Parathyroid adenoma (tissue), 2 donors: ENCODE data around the gene PHF21B.
"Not testable (repeated sequence)": the region's sequence is repeated elsewhere in the genome, so short reads cannot be mapped to it uniquely, and the experiment has no call there.

Experiments used
- H2AFZ ChIP-seq: fragments of 300-600 bp; sonication (generic); one replicate; pipeline ENCODE4 v1.7.0; 2017; ENCODE audit warnings: antibody characterized with exemption, mild to moderate bottlenecking
- H3K27ac ChIP-seq: fragments of 300-600 bp; sonication (generic); one replicate; pipeline ENCODE4 v1.7.0; 2017
- H3K27me3 ChIP-seq: fragments of 300-600 bp; sonication (generic); one replicate; pipeline ENCODE4 v1.7.0; 2017; ENCODE audit warnings: low read length; ENCODE audit not compliant: control insufficient read depth, insufficient read depth
- H3K36me3 ChIP-seq: fragments of 300-600 bp; sonication (generic); one replicate; pipeline ENCODE4 v1.7.0; 2017; ENCODE audit warnings: low read length; ENCODE audit not compliant: control insufficient read depth, insufficient read depth
- H3K4me1 ChIP-seq: fragments of 300-600 bp; sonication (generic); one replicate; pipeline ENCODE4 v1.7.0; 2017; ENCODE audit warnings: control low read depth
- H3K4me2 ChIP-seq: fragments of 300-600 bp; sonication (generic); one replicate; pipeline ENCODE4 v1.7.0; 2017; ENCODE audit warnings: low read length
- H3K4me3 ChIP-seq: fragments of 300-600 bp; sonication (generic); one replicate; pipeline ENCODE4 v1.7.0; 2017; ENCODE audit warnings: low read depth, low read length
- H3K79me2 ChIP-seq: fragments of 300-600 bp; sonication (generic); one replicate; pipeline ENCODE4 v1.7.0; 2017; ENCODE audit warnings: control low read depth
- H3K9ac ChIP-seq: fragments of 300-600 bp; sonication (generic); one replicate; pipeline ENCODE4 v1.7.0; 2017; ENCODE audit warnings: mild to moderate bottlenecking
- H3K9me3 ChIP-seq: fragments of 300-600 bp; sonication (generic); one replicate; pipeline ENCODE4 v1.7.0; 2017; ENCODE audit warnings: low read length; ENCODE audit not compliant: control insufficient read depth
- TF ChIP-seq, protein P1 (sequence below): fragments of 300-600 bp; sonication (generic); IDR thresholded peaks from one replicate; pipeline ENCODE4 v1.7.0; 2017; ENCODE audit warnings: antibody characterized with exemption, mild to moderate bottlenecking
- donor health status: primary hyperparathyroidism.

The PHF21B gene

DNA sequence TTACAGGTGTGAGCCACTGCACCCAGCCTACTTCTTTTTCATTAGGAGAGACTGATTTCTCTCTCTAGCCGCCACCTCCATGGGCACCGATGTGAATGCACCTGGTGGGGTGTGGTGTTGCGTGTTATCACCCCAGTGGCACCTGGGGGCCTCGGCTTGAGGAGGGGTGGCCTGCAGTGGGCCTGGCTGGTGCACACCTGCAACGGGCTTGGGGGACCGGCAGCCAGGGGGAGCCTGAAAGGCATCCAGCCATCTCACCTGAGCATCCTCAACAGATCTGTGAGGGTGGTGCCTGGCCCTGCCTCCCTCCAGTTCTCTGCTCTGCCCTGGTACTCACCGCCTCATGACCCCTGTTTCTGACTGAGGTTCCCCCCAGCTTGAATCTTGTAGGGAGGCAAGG is 148.6 kb downstream of the PHF21B start:
- TF ChIP-seq, protein P1, sequence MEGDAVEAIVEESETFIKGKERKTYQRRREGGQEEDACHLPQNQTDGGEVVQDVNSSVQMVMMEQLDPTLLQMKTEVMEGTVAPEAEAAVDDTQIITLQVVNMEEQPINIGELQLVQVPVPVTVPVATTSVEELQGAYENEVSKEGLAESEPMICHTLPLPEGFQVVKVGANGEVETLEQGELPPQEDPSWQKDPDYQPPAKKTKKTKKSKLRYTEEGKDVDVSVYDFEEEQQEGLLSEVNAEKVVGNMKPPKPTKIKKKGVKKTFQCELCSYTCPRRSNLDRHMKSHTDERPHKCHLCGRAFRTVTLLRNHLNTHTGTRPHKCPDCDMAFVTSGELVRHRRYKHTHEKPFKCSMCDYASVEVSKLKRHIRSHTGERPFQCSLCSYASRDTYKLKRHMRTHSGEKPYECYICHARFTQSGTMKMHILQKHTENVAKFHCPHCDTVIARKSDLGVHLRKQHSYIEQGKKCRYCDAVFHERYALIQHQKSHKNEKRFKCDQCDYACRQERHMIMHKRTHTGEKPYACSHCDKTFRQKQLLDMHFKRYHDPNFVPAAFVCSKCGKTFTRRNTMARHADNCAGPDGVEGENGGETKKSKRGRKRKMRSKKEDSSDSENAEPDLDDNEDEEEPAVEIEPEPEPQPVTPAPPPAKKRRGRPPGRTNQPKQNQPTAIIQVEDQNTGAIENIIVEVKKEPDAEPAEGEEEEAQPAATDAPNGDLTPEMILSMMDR, result no peak
- no peaks in the 10 kb centered on the region for H3K9me3 ChIP-seq
- no peaks in the 10 kb centered on the region for H3K36me3 ChIP-seq
- H3K4me3 ChIP-seq, result no peak overlapping the region
- H3K9ac ChIP-seq, result no peak overlapping the region
- no peaks in the 10 kb centered on the region for H3K79me2 ChIP-seq
- H3K4me2 ChIP-seq, result no peak overlapping the region
- H3K4me1 ChIP-seq, result no peaks in the 10 kb centered on the region
- H3K27ac ChIP-seq, result no peak overlapping the region
- H3K27me3 ChIP-seq, result no peaks in the 10 kb centered on the region
- H2AFZ ChIP-seq, result no peak overlapping the region

DNA sequence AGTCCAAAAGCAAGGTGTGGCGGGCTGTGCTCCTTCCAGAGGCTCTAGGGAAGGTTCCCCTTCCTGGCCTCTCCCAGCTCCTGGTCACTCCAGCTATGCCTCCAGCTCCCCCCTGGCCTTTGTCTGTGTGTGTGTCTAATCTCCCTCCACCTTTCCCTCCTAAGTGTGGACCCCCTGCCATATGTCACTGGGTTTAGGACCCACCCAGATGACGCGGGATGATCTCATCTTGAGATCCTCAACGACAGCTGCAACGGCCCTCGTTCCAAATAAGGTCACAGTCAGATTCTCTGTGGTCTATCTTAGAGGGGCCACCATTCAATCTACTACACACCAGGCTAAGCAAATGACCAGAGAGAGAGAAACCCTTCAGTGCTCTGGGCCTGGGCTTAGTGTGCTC is 149.5 kb downstream of the PHF21B start:
- H3K27me3 ChIP-seq, result no peaks in the 10 kb centered on the region
- H3K4me1 ChIP-seq, result no peaks in the 10 kb centered on the region
- H3K9me3 ChIP-seq, result no peaks in the 10 kb centered on the region
- TF ChIP-seq, protein P1, result no peak
- H3K36me3 ChIP-seq, result no peaks in the 10 kb centered on the region
- no peak overlapping the region for H3K4me3 ChIP-seq
- no peak overlapping the region for H3K9ac ChIP-seq
- no peak overlapping the region for H3K4me2 ChIP-seq
- H2AFZ ChIP-seq, result no peak overlapping the region
- no peak overlapping the region for H3K27ac ChIP-seq
- no peaks in the 10 kb centered on the region for H3K79me2 ChIP-seq

DNA sequence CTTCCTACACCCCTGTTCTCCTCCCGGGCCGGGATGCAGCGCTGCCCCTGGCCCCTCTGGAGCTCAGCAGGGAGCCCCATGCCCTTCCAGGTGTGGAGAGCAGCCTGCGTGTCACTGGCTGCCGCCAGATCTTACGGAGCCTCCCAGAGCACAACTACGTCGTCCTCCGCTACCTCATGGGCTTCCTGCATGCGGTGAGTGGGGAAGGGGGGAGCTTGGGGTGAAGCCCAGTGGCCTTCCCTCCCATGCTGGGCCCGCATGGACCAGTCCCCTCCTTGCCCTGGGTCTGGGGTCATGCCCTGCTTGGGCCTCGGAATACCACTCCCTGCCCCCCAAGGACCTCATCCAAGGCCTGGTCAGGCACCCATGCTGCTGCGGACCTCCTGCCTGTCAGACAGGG is 150.2 kb downstream of the PHF21B start:
- H3K9me3 ChIP-seq, result no peaks in the 10 kb centered on the region
- H2AFZ ChIP-seq, result no peak overlapping the region
- H3K27me3 ChIP-seq, result no peaks in the 10 kb centered on the region
- H3K79me2 ChIP-seq, result no peaks in the 10 kb centered on the region
- no peak overlapping the region for H3K27ac ChIP-seq
- no peak overlapping the region for H3K4me2 ChIP-seq
- H3K9ac ChIP-seq, result no peak overlapping the region
- H3K36me3 ChIP-seq, result no peaks in the 10 kb centered on the region
- H3K4me3 ChIP-seq, result no peak overlapping the region
- TF ChIP-seq, protein P1, result no peak
- H3K4me1 ChIP-seq, result no peaks in the 10 kb centered on the region

DNA sequence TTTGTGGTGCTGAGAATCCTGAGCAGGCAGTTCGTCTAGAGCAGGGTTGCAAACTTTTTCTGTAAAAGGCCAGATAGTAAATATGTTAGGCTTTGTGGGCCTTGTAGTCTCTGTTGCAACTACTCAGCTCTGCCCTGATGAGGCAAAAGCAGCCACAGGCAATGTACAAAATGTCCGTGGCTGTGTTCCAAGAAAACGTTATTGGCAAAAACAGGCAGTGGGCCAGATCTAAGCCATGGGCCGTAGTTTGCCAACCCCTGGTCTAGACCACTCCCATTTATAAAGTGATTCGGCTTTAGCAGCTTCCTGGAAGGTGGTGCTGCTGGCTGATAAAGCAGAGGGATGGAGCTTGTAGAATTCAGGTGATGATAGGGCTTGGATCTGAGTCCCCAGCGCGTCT is 151.0 kb downstream of the PHF21B start:
- not testable (repeated sequence) for H3K4me3 ChIP-seq, H3K9ac ChIP-seq, H3K4me2 ChIP-seq, H3K9me3 ChIP-seq, H3K36me3 ChIP-seq, H3K79me2 ChIP-seq, H3K27me3 ChIP-seq, H3K4me1 ChIP-seq, H3K27ac ChIP-seq, H2AFZ ChIP-seq

DNA sequence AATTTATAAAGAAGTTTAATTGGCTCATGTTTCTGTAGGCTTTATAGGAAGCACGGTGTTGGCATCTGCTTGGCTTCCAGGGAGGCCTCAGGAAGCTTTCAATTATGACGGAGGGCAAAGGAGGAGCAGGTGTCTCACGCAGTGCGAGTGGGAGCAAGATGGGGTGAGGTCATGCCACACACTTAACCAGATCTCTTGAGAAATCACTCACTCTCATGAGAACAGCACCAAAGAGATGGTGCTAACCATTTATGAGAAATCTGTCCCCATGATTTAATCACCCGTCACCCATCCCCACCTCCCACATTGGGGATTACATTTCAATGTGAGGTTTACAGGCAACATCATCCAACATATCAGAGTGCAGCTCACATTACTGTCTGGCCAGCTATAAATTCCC is 153.9 kb downstream of the PHF21B start:
- Histone ChIP-seq H3K27ac (no peak overlapping the region), H3K79me2 (no peaks in the 10 kb centered on the region), H3K27me3 (no peaks in the 10 kb centered on the region), H3K4me1 (no peaks in the 10 kb centered on the region), H3K36me3 (no peaks in the 10 kb centered on the region), H3K9ac (no peak overlapping the region), H2AFZ (no peak overlapping the region), H3K4me2 (no peak overlapping the region), H3K9me3 (no peaks in the 10 kb centered on the region), H3K4me3 (no peak overlapping the region)
- TF ChIP-seq, protein P1, result no peak

DNA sequence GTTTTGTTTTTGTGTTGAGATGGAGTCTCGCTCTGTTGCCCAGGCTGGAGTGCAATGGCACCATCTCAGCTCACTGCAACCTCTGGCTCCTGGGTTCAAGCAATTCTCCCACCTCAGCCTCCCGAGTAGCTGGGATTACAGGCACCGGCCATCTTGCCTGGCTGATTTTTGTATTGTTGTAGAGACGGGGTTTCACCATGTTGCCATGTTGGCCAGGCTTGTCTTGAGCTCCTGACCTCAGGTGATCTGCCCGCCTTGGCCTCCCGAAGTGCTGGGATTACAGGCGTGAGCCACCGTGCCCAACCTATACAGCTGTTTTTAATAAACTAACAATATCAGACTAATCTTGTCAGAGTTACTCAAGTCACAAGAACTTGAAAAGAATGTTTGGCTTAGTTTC is 155.2 kb downstream of the PHF21B start:
- not testable (repeated sequence) for H3K27me3 ChIP-seq, H3K4me2 ChIP-seq, H3K36me3 ChIP-seq, H3K79me2 ChIP-seq, H2AFZ ChIP-seq, H3K9me3 ChIP-seq, H3K4me3 ChIP-seq, H3K27ac ChIP-seq, H3K9ac ChIP-seq, H3K4me1 ChIP-seq
